GM15510 (cell line): ENCODE data around the gene FAM168A.

Experiments
- POLR2A ChIP-seq: IDR thresholded peaks from 3 replicates; pipeline ENCODE4 v1.6.1; 2011; ENCODE audit warnings: borderline replicate concordance; ENCODE audit not compliant: insufficient read length; ENCODE audit errors: extremely low read depth

FAM168A gene

DNA sequence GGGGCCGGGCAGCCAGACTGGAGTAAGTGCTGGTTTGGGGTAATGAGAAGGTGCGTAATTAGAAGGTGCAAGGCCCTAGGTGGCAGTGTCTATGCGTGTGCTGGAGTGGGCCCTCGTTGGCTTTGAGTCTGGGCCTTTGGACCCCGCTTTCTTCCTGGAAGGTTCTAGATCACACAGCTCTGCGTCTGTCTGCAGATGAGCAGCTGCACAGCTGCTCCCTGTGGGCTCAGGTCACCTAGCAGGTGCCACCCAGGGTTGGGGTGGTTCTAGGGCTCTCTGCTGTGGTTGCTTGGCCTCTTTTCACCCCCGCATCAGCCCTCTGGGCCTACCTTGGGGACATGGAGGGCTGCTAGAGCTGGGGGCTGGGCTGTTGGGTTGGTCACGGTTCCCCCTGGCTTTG is 211.4 kb downstream of the FAM168A start:
- no peak for TF ChIP-seq POLR2A

DNA sequence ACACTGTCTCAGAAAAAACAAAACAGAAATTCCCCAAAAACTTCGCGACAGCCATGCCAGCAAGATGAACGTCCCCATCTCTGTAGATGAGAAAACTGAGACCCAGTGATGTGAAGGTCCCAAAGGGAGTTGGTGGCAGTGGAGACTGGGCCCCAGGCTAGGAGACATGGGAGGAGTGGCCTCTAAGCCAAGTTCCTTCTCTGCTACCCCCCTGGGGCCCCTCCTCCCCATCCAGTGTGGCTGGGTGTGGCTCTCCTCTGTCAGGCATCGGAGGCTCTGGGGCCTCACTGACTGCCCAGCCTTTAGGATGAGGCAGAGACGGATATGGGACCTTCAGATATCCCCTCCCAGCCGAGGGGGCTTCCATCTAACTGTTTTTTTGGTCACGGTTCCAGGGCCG is 211.9 kb downstream of the FAM168A start:
- peak; percentile 20 for TF ChIP-seq POLR2A

DNA sequence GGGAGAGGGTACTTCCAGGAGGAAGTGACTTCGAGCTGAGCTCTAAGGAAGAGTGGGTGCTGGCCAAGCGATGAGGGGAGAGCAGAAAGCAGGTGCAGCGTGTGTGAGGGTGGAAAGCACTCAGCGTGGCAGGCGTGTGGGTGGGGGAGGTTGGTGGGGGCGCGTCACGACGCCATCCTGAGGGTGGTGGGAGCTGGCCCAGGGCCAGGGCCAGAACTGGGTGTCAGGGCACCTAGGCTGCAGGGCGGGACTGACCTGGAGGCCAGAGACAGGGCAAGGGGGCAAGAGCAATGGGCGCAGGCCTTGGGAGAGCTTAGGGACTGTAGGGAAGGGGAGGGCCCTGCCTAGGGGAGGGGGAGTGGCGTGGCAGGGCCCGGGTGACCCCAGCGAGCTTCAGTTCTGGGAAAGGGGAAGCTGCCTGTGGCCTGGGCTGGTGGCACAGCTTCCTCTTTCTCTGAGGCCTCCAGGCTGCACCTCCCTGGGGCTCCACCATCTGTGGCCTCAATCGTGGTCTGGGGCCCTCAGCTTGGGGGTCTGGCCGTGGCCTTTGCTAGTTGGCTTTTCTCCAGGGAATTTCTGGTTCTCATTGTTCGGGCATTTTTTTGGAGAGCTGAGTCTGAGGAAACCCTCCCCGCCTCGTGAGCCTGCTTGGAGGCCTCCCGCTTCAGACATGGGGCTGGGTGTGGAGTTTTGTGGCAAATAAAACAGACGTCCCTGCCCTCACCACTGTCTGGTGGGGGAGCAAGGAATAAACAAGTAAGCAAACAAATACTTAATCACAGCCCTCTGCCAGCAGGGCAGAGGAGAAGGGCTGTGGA is 212.8 kb downstream of the FAM168A start:
- TF ChIP-seq POLR2A = peak; percentile 16

DNA sequence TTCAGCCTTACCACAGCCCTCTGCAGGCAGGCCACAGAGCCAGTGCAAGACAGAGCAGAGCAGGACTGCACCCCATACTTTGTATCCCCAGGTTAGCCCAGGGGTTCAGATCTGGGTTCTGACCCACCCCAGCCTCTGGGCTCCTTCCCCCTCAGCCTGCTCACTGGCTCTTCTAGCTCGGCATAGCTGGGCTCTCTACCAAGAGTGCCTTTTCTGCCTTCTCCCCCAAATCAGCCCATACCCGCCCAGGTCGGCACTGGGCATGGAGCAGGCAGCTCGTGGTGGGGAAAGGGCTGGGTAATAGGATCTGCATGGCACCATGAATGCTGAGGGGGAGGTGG is 213.4 kb downstream of the FAM168A start:
- TF ChIP-seq POLR2A = no peak

DNA sequence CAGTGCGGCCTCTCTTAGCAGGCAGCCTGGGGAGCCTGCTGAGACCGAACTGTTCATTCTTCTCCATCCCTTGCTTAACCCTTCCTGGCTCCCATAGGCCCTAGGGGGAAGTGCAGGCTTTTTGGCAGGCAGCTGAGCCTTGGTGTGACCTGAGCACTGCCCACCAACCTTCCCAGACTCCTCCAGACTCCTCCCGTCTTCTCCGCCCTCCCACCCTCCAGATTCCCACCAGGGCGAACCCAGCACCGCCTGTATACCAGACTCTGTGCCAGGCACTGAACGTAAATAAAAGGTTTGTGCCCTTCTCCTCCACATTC is 213.8 kb downstream of the FAM168A start:
- TF ChIP-seq POLR2A = no peak

DNA sequence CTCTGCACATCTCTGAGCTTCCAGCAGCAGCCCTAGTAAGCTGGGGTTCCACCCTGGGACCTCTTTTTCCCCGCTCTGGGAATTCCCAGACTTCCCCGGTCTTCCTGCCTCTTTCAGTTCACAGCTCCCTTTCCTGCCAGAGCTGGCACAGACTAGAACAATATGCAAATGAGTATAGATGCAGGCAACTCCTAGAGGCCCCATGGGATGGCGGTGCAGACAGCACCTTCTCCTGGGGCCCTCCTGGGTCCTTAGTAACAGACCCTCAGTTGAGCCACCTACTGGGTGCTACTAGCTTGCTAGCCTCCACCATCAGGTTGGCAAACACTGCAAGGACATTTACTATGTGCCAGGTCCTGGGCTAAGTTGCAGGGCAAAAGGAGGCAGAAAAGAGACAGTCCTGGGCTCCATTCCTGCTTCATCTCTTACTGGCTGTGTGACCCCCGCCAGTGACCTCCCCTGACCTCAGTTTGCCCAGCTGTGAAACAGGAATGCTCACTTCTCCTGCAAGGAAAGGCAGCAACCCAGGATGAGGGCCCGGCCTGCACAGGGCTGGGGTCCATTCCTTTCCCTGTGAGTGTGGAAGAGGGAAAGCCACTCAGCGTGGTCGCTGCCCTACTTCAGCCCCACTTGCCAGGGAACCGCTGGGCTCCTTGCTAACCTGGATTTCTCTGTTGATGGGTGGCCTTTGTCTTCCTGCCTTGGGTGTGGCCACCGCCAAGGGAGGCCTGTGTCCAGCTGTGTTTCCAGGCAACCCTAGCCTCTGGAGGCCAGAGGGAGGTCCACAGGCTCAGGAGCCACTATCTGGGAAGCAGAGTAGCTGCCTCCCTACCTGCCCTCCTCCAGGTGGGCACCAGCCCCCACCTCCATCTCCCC is 214.4 kb downstream of the FAM168A start:
- no peak for TF ChIP-seq POLR2A

DNA sequence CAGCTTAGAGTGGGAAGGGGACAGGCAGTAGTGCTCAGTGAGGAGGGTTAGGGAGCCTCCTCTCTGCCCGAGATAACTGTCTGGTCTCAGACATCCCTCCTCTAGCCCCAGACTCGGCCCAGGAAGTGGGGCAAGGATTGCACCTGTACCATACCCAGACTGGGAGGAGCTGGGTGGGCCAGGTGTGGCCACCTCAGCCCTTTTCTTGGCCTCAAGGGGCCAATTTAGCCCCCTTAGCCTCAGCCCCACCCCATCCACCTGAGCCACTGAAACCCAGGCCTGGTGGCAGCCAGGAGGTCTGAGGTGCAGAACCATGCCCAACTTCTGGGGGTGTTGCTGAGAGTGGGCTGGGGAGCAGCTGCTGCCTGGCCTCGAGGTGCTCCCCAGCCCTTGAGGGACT is 215.2 kb downstream of the FAM168A start:
- TF ChIP-seq POLR2A = no peak

DNA sequence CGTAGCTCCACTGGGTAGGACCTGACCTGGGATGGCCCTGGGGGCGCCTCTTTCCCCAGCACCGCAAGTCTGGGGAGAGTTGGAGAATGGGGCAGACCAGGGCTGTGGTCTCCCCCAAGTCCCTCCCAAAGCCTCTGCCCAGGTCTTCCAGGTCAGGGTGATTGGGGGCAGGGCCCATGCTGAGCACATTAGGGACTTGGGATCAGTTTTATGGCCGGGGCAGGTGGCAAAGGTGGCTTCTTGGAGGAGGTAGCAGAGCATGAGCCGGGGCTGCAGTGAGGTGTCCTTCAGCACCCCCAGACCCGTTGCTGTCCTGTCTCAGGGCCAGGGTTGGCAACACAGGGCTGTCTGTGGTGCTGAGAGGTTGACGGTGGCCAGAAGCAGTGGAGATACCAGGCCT is 215.7 kb downstream of the FAM168A start:
- no peak for TF ChIP-seq POLR2A

DNA sequence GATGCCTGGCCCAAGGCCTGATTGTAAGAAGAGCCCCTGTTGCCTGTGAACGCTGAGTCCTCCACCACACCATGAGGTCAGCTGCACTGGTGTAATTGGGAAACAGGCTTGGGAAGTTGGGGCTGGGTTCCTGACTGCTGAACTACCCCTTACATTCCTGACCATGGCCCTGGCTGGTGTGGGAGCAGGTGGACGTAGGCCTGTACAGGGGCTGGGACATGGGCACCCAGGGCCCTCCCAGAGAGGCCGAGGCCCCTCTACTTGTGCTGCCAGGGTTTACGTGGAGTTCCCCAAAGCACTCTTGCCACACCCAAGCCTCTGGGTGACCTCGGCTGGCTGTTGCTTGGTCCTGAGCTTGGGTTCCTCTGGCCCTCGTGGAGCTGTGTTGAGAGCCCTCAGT is 216.3 kb downstream of the FAM168A start:
- no peak for TF ChIP-seq POLR2A

DNA sequence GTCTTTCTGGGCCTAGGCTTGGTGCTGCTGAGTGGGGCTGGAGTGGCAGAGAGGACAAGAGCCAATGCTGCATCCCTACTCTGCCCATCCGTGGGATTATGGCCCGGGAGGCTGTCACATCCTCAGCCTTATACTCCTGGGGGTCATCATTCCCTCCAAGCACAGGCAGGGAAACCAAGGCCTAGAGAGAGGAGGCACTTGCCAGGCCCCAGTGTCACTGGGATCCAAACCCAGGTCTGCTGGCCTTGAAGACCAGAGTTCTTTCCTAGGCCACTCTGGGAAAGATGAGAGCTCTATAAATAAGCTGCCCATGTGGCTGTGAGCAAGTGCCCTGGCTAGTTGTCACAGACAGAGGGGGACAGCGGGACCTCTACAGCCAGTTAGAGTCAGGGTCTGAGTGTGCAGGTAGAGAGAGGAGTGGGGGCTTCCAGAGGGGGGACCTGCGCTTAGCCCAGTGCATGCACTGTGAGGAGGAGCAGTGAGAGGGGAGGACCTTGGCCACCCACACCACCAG is 217.0 kb downstream of the FAM168A start:
- TF ChIP-seq POLR2A = no peak

DNA sequence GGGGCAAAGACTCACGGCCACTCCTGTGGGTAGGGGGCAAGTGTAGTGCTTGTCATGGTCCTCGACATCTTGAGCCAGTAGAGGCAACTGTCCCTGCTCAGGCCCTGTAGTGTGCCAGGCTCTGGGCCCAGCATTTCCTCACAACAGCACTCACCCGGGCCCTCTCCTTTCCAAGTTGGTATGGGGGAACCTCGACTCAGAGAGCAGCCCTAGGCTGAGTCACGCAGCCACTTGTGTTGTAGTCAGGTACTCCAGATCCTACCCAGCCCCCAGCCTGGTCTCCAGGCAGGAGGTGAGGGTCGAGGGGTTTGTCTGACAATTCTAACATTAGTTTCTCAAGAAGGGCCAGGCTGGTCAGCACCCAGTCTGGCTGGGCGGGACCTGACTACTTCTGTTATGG is 217.6 kb downstream of the FAM168A start:
- no peak for TF ChIP-seq POLR2A

DNA sequence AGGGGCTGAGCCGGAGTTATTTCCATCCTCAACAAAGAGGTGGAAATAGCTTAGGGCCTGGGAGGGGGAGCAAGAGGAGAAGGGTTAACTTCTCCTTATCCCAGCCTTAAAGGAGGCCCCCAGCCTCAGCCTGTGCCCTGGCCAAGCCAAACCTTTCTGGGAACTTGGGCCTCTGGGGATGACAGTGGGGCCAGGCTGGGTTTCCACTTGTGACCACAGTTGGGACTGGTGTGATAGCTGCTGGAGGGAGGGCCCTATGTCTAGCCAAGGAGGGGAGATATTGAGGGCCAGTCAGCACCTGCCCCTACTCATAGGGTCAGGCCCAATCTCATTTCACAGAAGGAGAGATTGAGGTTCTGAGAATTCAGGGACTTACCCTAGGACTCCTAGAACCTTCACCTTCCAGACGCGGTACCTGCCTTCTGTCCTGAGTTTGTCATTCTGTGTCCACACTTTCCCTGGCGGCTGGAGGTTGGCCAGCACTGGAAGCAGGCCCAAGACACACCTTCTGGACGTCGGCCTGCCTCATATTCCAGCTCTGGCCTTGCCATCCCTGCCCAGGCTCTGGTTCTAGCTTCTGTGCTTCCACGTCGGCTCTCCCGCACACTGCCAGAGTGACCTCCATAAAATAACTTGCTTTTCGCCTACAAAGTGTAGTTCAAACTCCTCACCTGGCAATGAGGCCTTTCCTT is 218.6 kb downstream of the FAM168A start:
- no peak for TF ChIP-seq POLR2A

DNA sequence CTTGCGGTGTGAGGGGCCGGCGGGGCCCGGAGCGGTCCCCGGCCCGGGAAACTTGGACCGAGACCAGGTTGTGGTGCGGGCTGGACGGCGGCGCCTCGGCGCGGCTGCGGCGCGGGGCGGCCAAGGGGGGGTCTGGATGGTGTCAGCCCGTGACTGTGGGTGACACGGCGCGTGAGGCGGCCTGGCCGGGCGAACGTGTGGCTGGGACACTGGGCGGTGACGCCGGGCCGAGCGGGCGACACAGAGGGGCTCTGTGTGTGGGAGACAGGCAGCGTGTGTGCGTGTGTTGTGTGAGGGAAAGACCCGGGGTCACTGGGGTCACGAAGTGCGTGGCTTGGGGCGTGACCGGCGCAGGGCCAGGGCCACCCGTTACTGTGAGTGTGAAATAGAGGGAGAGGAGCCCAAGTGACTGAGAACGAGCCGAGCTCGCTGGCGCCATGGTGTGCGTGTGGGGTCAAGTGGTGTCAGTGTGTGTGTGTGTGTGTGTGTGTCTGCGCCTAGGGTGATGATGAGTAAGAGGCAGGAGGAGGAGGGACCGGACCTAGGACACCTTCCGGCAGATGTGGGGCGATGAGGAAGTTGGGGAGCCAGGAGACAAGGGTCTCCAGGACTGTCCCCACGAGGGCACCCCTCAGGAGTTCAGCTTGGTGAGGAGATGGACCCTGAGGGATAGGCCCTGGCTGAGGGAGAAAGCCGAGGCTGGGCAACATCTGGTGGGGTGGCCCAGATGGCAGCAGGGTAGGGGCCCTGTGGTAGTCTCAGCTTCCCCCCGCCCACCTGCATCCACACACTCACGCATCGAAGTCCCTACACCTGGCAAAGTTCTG is 220.9 kb downstream of the FAM168A start:
- TF ChIP-seq POLR2A = peak; percentile 78

DNA sequence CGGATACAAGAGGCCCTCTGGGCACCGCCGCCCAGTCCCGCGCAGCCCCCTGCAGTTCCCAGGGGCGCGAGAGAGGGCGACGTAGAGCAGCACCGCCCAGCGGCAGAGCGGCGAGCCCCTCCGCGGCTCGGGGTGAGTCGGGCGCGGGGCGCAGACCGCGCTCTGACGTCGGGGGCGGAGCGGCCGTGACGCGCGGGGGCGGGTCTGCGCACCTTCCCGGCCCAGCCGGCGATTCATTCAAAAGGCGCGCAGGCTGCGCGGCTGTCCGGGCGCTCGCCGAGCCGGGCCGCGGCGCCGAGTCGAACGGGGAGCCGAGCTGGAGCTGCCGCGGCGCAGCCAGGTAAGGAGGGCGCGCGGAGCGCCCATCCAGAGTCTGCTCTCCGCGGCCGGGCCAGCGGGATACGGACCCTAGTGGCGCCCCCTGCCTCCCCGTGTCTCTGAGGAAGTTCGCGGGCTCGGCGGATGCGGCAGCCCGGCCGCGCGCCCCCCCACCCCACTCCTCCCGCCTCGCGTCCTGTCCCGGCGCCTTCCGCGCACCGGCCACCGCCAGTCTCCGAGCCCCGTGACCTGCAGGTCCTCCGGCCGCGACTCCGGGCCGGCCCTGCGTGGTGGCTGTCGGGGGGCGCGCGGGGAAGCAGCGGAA is 221.6 kb downstream of the FAM168A start, which contains the start of gene RELT:
Gene RELT, plus strand, starts transcription at position 240 of the 643 bp plus-strand sequence. CDS start 12,738 bp downstream, outside the sequence.
- peak; percentile 99 for TF ChIP-seq POLR2A
